ENCODE measurements around the gene GIGYF1. TPM values are rescaled to one million over a fixed set of nuclear protein-coding genes. Genes with fewer than 3 reads are reported as not detected.
A peak's percentile ranks its signal among the peaks of the same experiment; 100 is the strongest.

The GIGYF1 gene
- total and polyA plus RNA-seq, 2 of the 13 experiments (the other 11 are each of a cell fraction or from before 2014, with no cell fraction given), result 7.6 to 16.1 TPM

DNA sequence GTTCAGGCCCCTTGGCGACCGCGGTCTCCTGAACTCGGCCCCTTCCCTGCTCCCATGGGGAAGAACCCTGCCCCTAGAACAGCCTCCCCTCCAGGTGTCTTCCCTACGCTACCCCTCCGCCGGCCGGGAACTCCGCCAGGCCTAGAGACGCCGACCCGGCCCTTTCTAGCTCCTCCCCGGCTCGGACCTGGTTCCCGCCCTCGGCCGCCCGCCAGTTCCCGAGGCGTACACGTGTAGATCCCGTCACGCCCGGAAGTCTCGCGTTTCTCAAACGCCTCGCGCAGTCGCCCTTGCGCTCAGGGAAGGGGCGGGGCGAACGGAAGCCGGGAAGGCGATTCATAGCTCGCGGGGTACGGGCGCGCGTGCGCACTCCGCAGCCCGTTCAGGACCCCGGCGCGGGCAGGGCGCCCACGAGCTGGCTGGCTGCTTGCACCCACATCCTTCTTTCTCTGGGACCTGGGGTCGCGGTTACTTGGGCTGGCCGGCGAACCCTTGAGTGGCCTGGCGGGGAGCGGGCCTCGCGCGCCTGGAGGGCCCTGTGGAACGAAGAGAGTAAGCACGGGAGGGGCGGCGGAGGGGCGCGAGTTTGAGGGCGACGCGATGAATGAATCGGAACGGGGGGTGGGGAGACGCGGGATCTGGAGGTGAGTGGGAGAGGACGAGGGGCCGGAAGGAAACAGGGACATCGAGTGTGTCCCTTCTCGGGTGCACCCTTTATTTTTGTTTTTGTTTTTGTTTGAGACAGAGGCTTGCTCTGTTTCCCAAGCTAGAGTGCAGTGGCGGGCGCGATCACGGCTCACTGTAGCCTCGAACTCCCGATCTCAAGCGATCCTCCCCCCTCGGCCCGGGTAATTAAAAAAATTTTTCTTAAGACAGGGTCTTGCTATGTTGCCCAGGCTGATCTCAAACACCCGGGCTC is 12.0 kb upstream of the GIGYF1 start, which contains the start of gene POP7 (continued):
- TF ChIP-seq, protein P1, sequence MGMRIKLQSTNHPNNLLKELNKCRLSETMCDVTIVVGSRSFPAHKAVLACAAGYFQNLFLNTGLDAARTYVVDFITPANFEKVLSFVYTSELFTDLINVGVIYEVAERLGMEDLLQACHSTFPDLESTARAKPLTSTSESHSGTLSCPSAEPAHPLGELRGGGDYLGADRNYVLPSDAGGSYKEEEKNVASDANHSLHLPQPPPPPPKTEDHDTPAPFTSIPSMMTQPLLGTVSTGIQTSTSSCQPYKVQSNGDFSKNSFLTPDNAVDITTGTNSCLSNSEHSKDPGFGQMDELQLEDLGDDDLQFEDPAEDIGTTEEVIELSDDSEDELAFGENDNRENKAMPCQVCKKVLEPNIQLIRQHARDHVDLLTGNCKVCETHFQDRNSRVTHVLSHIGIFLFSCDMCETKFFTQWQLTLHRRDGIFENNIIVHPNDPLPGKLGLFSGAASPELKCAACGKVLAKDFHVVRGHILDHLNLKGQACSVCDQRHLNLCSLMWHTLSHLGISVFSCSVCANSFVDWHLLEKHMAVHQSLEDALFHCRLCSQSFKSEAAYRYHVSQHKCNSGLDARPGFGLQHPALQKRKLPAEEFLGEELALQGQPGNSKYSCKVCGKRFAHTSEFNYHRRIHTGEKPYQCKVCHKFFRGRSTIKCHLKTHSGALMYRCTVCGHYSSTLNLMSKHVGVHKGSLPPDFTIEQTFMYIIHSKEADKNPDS (CRISPR knock-in tag; IDR thresholded peaks at IDR 0.05), result peak; percentile 63; the same call in 1 of the 2 replicates
- TF ChIP-seq, protein P2, sequence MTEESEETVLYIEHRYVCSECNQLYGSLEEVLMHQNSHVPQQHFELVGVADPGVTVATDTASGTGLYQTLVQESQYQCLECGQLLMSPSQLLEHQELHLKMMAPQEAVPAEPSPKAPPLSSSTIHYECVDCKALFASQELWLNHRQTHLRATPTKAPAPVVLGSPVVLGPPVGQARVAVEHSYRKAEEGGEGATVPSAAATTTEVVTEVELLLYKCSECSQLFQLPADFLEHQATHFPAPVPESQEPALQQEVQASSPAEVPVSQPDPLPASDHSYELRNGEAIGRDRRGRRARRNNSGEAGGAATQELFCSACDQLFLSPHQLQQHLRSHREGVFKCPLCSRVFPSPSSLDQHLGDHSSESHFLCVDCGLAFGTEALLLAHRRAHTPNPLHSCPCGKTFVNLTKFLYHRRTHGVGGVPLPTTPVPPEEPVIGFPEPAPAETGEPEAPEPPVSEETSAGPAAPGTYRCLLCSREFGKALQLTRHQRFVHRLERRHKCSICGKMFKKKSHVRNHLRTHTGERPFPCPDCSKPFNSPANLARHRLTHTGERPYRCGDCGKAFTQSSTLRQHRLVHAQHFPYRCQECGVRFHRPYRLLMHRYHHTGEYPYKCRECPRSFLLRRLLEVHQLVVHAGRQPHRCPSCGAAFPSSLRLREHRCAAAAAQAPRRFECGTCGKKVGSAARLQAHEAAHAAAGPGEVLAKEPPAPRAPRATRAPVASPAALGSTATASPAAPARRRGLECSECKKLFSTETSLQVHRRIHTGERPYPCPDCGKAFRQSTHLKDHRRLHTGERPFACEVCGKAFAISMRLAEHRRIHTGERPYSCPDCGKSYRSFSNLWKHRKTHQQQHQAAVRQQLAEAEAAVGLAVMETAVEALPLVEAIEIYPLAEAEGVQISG (CRISPR knock-in tag; IDR thresholded peaks at IDR 0.05), result peak; percentile 56; the same call in 1 of the 2 replicates
- 0 out of 2 replicates have a peak, but pooled peaks have one; percentile 51 for TF ChIP-seq ZNF83 (CRISPR knock-in tag; IDR thresholded peaks at IDR 0.05; ENCODE audit: borderline replicate concordance)
- peak; percentile 72 for TF ChIP-seq ZFP82 (CRISPR knock-in tag; IDR thresholded peaks at IDR 0.05; ENCODE audit: borderline replicate concordance)
- TF ChIP-seq ZNF724P (CRISPR knock-in tag; IDR thresholded peaks at IDR 0.05; ENCODE audit: borderline replicate concordance), result no peak; the same call in 1 of the 2 replicates
- no peak for TF ChIP-seq PAX8 (CRISPR knock-in tag; IDR thresholded peaks at IDR 0.05; ENCODE audit: borderline replicate concordance)
- TF ChIP-seq ZFP90 (CRISPR knock-in tag; IDR thresholded peaks at IDR 0.05; ENCODE audit: borderline replicate concordance), result no peak
- TF ChIP-seq, protein P3, sequence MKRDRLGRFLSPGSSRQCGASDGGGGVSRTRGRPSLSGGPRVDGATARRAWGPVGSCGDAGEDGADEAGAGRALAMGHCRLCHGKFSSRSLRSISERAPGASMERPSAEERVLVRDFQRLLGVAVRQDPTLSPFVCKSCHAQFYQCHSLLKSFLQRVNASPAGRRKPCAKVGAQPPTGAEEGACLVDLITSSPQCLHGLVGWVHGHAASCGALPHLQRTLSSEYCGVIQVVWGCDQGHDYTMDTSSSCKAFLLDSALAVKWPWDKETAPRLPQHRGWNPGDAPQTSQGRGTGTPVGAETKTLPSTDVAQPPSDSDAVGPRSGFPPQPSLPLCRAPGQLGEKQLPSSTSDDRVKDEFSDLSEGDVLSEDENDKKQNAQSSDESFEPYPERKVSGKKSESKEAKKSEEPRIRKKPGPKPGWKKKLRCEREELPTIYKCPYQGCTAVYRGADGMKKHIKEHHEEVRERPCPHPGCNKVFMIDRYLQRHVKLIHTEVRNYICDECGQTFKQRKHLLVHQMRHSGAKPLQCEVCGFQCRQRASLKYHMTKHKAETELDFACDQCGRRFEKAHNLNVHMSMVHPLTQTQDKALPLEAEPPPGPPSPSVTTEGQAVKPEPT (CRISPR knock-in tag; IDR thresholded peaks at IDR 0.05; ENCODE audit: low read depth), result 0 out of 2 replicates have a peak, but pooled peaks have one; percentile 68
- TF ChIP-seq, protein P4, sequence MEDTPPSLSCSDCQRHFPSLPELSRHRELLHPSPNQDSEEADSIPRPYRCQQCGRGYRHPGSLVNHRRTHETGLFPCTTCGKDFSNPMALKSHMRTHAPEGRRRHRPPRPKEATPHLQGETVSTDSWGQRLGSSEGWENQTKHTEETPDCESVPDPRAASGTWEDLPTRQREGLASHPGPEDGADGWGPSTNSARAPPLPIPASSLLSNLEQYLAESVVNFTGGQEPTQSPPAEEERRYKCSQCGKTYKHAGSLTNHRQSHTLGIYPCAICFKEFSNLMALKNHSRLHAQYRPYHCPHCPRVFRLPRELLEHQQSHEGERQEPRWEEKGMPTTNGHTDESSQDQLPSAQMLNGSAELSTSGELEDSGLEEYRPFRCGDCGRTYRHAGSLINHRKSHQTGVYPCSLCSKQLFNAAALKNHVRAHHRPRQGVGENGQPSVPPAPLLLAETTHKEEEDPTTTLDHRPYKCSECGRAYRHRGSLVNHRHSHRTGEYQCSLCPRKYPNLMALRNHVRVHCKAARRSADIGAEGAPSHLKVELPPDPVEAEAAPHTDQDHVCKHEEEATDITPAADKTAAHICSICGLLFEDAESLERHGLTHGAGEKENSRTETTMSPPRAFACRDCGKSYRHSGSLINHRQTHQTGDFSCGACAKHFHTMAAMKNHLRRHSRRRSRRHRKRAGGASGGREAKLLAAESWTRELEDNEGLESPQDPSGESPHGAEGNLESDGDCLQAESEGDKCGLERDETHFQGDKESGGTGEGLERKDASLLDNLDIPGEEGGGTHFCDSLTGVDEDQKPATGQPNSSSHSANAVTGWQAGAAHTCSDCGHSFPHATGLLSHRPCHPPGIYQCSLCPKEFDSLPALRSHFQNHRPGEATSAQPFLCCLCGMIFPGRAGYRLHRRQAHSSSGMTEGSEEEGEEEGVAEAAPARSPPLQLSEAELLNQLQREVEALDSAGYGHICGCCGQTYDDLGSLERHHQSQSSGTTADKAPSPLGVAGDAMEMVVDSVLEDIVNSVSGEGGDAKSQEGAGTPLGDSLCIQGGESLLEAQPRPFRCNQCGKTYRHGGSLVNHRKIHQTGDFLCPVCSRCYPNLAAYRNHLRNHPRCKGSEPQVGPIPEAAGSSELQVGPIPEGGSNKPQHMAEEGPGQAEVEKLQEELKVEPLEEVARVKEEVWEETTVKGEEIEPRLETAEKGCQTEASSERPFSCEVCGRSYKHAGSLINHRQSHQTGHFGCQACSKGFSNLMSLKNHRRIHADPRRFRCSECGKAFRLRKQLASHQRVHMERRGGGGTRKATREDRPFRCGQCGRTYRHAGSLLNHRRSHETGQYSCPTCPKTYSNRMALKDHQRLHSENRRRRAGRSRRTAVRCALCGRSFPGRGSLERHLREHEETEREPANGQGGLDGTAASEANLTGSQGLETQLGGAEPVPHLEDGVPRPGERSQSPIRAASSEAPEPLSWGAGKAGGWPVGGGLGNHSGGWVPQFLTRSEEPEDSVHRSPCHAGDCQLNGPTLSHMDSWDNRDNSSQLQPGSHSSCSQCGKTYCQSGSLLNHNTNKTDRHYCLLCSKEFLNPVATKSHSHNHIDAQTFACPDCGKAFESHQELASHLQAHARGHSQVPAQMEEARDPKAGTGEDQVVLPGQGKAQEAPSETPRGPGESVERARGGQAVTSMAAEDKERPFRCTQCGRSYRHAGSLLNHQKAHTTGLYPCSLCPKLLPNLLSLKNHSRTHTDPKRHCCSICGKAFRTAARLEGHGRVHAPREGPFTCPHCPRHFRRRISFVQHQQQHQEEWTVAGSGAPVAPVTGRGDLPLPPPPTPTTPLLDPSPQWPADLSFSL (CRISPR knock-in tag; IDR thresholded peaks at IDR 0.05), result no peak; the same call in 1 of the 2 replicates
- TF ChIP-seq ZNF761 (CRISPR knock-in tag; conservative IDR thresholded peaks at IDR 0.05), result no peak; the same call in 1 of the 2 replicates
- TF ChIP-seq ZNF674 (CRISPR knock-in tag; IDR thresholded peaks at IDR 0.05; ENCODE audit: low read depth), result no peak
- peak; percentile 92 for TF ChIP-seq NAIF1 (CRISPR knock-in tag; IDR thresholded peaks at IDR 0.05; ENCODE audit: borderline replicate concordance)
- TF ChIP-seq ONECUT2 (CRISPR knock-in tag; IDR thresholded peaks at IDR 0.05), result no peak

All from HepG2 (cell line).